Measurements from ENCODE around the gene FADS3. TPM values are rescaled to one million over a fixed set of nuclear protein-coding genes. Genes with fewer than 3 reads are reported as not detected.

The FADS3 gene, protein sequence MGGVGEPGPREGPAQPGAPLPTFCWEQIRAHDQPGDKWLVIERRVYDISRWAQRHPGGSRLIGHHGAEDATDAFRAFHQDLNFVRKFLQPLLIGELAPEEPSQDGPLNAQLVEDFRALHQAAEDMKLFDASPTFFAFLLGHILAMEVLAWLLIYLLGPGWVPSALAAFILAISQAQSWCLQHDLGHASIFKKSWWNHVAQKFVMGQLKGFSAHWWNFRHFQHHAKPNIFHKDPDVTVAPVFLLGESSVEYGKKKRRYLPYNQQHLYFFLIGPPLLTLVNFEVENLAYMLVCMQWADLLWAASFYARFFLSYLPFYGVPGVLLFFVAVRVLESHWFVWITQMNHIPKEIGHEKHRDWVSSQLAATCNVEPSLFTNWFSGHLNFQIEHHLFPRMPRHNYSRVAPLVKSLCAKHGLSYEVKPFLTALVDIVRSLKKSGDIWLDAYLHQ
- 65.8 TPM for total RNA-seq (2021; ENCODE audit: unreplicated experiment)
- 59.1 and 69.4 TPM in 2 replicates for polyA plus RNA-seq (2012)
- Bru-seq, nascent RNA: percentile 59 among the genes with signal in this experiment
- BruChase-seq, experiment 1, labeled RNA remaining after a 6-hour chase: percentile 79 among the genes with signal in this experiment
- BruChase-seq, experiment 2, labeled RNA remaining after a 2-hour chase: percentile 66 among the genes with signal in this experiment
- long read RNA-seq, full-length matches to known transcripts: 46 of 130 reads
- long read RNA-seq, partial matches to known transcripts: 28 of 130 reads
- long read RNA-seq, other reads (novel, unspliced or antisense): 56 of 130 reads

DNA sequence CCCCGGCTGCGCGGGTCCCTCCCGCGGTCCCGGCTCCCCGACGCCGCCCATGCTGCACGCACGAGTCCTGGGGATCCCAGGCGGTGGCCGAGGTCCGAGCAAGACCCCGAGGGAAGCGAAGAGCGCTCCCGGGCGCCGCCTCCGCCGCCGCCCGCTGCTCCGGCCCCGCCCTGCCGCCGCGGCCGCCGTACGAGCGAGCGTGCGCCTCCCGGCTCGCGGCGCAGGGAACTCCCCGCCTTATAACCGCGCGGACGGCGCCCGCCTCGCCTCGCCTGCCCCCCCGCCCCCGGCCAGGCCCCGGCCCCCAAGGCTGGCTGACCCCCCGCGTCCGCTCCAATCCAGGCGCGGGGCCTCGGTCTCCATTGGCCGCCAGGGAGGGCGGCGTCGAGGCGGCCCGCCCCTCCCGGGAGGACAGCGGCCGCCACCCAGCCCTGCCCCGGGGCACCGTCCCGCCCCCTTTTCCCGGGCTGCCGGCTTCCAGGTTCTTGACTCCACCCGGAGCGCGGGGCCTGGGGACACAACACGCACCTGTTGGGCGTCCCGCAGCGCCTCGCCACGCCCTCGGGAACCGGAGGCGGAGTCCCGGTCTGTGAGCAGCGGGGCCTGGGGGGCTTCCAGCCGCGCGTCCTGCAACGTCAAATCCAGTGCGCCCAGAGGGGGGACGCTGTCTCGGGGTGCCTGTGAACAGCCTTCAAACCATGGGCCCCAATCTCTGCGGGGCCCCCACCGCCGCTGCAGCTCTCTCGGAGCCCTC lies at the start of gene FADS3:
TSS of gene FADS3 (minus strand) at position 215 of the 754 bp plus-strand sequence. CDS start at position 51, 164 bp downstream.
- H3K79me2 ChIP-seq (ENCODE audit: insufficient read depth, low read length): no peaks in the 10 kb centered on the region; the same call in 1 of the 2 replicates
- peaks cover 0 to under 1% of the 10 kb centered on the region in 2 experiments; a peak in 1 of 4 replicates for H3K36me3 ChIP-seq (ENCODE audit: control insufficient read depth in 1 of 2, insufficient read depth in 2 of 2, low read length in 2 of 2)
- H4K20me1 ChIP-seq (ENCODE audit: insufficient read depth): no peaks in the 10 kb centered on the region
- BruUV-seq (replicated peaks): no TSS peak
- POLR2A ChIA-PET: no interaction called here
- peak within 1 kb of the TSS; percentile 45 for H2AFZ ChIP-seq (ENCODE audit: low read depth, low read length, poor library complexity, severe bottlenecking)
- H3K9me2 ChIP-seq (ENCODE audit: insufficient read depth): no peaks in the 10 kb centered on the region
- CTCF ChIA-PET: interaction anchor here (1.4 kb wide), 1 partner anchor 217 kb away, joined by 8 read pairs; no protein-coding TSS in a partner anchor
- peak within 1 kb of the TSS; percentile 59 for H3K9ac ChIP-seq (ENCODE audit: low read length)
- H3K27ac ChIP-seq (ENCODE audit: low read depth, low read length): peak within 1 kb of the TSS; percentile 87
- H3K9me3 ChIP-seq (ENCODE audit: control insufficient read depth in 1 of 2, insufficient read depth in 1 of 2, low read depth in 1 of 2, low read length in 2 of 2): peaks cover 0 to 6% of the 10 kb centered on the region in 2 experiments; a peak in 1 of 4 replicates
- no peaks in the 10 kb centered on the region for H3K27me3 ChIP-seq (ENCODE audit: insufficient read depth, low read length)
- peak; percentile 68 for DNase-seq (ENCODE audit: low read depth, low spot score)
- peaks cover 21 to 32% of the 10 kb centered on the region in 2 experiments for H3K4me1 ChIP-seq (ENCODE audit: control insufficient read depth in 1 of 2, insufficient read depth in 2 of 2, low read length in 2 of 2)
- ATAC-seq: peak; percentile 88
- RAD21 ChIA-PET (ENCODE audit: low non-redundant PET in 1 of 2, low total read pairs in 2 of 2, uncharacterized antibody in 2 of 2, unreplicated experiment in 2 of 2): no interaction called here
- no peak for TF ChIP-seq EZH2phosphoT487 (IDR thresholded peaks at IDR 0.05; ENCODE audit: borderline replicate concordance)
- peak; percentile 49 for TF ChIP-seq POLR2AphosphoS5 (IDR thresholded peaks at IDR 0.05; ENCODE audit: low read depth, low read length)
- H3K4me3 ChIP-seq (replicated peaks in 1 of 2; ENCODE audit: low read depth in 1 of 2, low read length in 2 of 2): peak within 1 kb of the TSS; percentile 73 to 78
- H3K4me2 ChIP-seq (ENCODE audit: low read length): peak within 1 kb of the TSS; percentile 91
- intact Hi-C loops (cut with micrococcal nuclease): no loop called here

DNA sequence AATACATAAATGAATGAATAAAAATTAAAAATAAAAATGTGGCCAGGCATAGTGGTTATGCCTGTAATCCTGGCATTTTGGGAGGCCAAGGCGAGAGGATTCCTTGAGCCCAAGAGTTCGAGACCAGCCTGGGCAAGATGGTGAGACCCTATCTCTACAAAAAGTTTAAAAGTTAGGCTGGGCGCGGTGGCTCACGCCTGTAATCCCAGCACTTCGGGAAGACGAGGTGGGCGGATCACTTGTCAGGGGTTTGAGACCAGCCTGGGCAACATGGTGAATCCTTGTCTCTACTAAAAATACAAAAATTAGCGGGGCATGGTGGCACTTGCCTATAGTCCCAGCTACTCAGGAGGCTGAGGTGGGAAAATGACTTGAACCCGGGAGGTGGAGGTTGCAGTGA lies 49.1 kb upstream of the FADS3 start:
- Histone ChIP-seq H4K20me1 (ENCODE audit: insufficient read depth) (no peaks in the 10 kb centered on the region), H3K9me2 (ENCODE audit: insufficient read depth) (no peaks in the 10 kb centered on the region), H3K4me3 (replicated peaks in 1 of 2; ENCODE audit: low read depth in 1 of 2, low read length in 2 of 2) (no peak overlapping the region), H2AFZ (ENCODE audit: low read depth, low read length, poor library complexity, severe bottlenecking) (no peak overlapping the region), H3K36me3 (ENCODE audit: control insufficient read depth in 1 of 2, insufficient read depth in 2 of 2, low read length in 2 of 2) (no peaks in the 10 kb centered on the region), H3K4me1 (ENCODE audit: control insufficient read depth in 1 of 2, insufficient read depth in 2 of 2, low read length in 2 of 2) (no peaks in the 10 kb centered on the region), H3K27ac (ENCODE audit: low read depth, low read length) (no peak overlapping the region), H3K27me3 (ENCODE audit: insufficient read depth, low read length) (no peaks in the 10 kb centered on the region), H3K9me3 (ENCODE audit: control insufficient read depth in 1 of 2, insufficient read depth in 1 of 2, low read depth in 1 of 2, low read length in 2 of 2) (peaks cover 0 to 11% of the 10 kb centered on the region in 2 experiments; a peak in 1 of 4 replicates), H3K4me2 (ENCODE audit: low read length) (no peak overlapping the region), H3K79me2 (ENCODE audit: insufficient read depth, low read length) (no peaks in the 10 kb centered on the region), H3K9ac (ENCODE audit: low read length) (no peak overlapping the region)
- BruUV-seq (replicated peaks): no TSS peak
- ChIA-PET RAD21 (ENCODE audit: low non-redundant PET in 1 of 2, low total read pairs in 2 of 2, uncharacterized antibody in 2 of 2, unreplicated experiment in 2 of 2) (no interaction called here), POLR2A (no interaction called here), CTCF (interaction anchor here (1.3 kb wide), 1 partner anchor 142 kb away, joined by 3 read pairs; no protein-coding TSS in a partner anchor)
- DNase-seq (ENCODE audit: low read depth, low spot score) (no peak), ATAC-seq (no peak)
- intact Hi-C loops (cut with micrococcal nuclease): no loop called here
- TF ChIP-seq SRF (IDR thresholded peaks at IDR 0.05; ENCODE audit: low read depth): no peak
- no peak for TF ChIP-seq ZNF274 (IDR thresholded peaks at IDR 0.05; ENCODE audit: low read depth, low read length)

All from HCT116 (cell line).